ENCODE results near the gene PKP1.

Gene PKP1

DNA sequence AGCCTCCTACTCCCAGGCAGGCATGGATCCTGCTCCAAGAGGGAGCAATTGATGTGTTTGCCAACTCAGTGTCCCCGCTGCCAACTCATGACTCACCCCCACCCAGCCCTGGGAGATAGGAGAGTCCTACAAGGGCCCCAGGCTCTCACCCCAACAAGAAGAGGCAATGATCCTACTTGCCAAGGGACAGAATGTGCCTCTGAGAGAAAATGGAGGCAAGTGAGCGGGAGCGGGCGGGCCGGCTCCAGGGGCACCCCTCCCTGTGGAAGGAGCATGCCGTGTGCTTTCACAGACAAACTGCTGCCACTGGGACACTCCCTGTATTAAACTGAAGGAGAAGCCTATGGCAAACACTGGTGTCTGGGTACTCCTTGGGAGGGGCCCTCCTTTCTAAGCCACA lies 16.7 kb downstream of the PKP1 start:
- no peak overlapping the region for H3K4me3 ChIP-seq (ENCODE audit: low read depth, low read length)
- TF ChIP-seq, protein P1, sequence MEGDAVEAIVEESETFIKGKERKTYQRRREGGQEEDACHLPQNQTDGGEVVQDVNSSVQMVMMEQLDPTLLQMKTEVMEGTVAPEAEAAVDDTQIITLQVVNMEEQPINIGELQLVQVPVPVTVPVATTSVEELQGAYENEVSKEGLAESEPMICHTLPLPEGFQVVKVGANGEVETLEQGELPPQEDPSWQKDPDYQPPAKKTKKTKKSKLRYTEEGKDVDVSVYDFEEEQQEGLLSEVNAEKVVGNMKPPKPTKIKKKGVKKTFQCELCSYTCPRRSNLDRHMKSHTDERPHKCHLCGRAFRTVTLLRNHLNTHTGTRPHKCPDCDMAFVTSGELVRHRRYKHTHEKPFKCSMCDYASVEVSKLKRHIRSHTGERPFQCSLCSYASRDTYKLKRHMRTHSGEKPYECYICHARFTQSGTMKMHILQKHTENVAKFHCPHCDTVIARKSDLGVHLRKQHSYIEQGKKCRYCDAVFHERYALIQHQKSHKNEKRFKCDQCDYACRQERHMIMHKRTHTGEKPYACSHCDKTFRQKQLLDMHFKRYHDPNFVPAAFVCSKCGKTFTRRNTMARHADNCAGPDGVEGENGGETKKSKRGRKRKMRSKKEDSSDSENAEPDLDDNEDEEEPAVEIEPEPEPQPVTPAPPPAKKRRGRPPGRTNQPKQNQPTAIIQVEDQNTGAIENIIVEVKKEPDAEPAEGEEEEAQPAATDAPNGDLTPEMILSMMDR (IDR thresholded peaks at IDR 0.05; ENCODE audit: insufficient read depth, low read length, missing control alignments) = no peak
- no peak for DNase-seq (ENCODE audit: low read depth, low spot score)
- ChIA-PET CTCF (interaction anchor here (0.8 to 3.1 kb wide), 7 partner anchors 8 to 62 kb away, joined by 3 to 15 read pairs (median 5); no protein-coding TSS in a partner anchor), POLR2A (no interaction called here)

DNA sequence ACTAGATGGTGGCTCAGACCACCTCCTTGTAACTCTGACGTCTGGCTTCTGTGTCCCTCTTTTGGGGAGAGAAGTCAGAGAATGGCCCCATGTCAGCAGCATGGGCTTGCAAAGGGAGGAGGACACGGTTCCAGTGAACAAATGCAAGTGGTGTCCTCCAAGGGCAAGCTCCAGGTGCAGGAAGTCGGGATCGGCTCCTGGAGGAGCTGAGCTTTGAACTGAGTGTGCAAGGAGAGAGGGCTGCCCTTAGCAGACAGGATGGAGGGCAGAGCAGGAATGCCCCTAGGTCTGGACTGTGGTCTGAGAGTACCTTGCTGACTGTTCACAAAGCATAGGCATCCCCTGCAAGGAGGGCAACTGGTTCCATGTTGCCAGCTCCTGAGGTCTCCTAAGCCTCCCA lies 17.3 kb downstream of the PKP1 start:
- ChIA-PET POLR2A (no interaction called here), CTCF (interaction anchor here (1.1 to 3.1 kb wide), 3 partner anchors 44 to 61 kb away, joined by 4 to 15 read pairs (median 5); no protein-coding TSS in a partner anchor)
- H3K4me3 ChIP-seq (ENCODE audit: low read depth, low read length) = no peak overlapping the region
- TF ChIP-seq, protein P1 (IDR thresholded peaks at IDR 0.05; ENCODE audit: insufficient read depth, low read length, missing control alignments) = no peak
- DNase-seq (ENCODE audit: low read depth, low spot score) = no peak

DNA sequence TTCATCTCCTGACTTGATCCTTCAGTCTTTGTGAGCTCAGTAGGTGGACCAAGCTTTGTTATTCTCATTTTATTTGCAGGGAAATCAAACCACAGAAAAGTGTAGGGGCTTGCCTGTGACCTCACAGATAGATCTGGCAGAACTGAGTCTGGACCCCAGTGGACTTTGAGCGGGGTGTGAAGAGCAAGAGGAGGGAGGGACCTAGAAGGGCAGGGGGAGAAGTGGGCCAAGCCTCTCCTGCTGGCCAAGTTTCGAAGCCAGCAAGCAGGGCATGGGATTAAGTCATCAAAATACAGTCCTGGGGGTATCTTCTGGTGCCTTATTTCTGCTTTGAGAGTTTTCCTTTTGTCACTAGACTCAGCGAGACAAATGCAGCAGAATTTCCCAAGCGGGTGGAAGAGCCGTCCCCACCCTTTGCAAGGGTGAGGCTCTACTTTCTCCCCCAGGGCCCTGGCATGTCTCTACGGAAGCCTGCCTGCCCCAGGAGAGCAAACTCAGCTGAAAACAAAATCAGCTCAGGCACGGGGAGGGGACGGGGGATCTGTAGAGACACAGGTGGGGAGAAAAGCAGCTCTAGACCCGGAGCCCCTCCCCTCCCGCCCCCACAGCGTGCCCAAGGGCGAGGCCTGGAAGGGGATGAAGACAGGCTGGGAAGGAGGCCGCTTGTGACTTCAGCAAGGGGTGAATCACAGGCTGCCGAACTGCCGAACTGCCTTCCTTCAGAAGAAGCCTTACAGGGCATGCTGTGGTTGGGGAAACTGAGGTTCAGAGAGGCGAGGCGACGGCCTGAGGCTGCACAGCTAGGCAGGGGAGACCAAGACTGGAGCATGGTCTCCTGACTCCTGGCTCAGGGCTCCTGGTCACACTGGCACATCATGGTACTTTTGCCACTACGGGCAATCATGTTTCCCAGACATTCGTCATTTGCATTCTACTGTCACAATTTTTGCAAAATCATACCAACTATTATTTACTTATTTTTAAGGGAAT lies 19.2 kb downstream of the PKP1 start:
- TF ChIP-seq, protein P1 (IDR thresholded peaks at IDR 0.05; ENCODE audit: insufficient read depth, low read length, missing control alignments) = no peak
- ChIA-PET CTCF (interaction anchor here (2.0 to 3.1 kb wide), 3 partner anchors 43 to 47 kb away, joined by 7 to 15 read pairs (median 8); no protein-coding TSS in a partner anchor), POLR2A (no interaction called here)
- no peak overlapping the region for H3K4me3 ChIP-seq (ENCODE audit: low read depth, low read length)
- no peak for DNase-seq (ENCODE audit: low read depth, low spot score)

DNA sequence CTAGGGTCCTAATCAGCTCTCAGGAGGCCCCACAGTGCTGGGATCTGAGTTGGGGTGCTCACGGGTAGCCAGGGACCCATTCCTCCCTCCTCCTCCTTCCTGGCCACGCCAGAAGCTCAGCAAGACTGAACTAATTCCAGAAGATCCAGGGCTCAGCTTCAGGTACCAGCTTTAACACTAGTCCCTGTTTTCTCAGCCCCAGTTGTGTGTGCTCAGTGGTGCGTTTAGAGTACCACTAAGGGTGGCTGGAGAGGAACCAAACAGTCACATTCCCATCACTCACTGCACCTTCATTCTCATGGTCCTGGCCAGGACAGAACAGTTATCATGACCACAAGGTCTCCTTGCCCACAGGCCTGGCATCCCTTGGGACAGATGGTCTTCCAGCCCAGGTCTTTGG lies 20.8 kb downstream of the PKP1 start:
- ChIA-PET CTCF (interaction anchor here (1.2 to 2.4 kb wide), 5 partner anchors 14 to 54 kb away, joined by 3 to 8 read pairs (median 6); no protein-coding TSS in a partner anchor), POLR2A (no interaction called here)
- TF ChIP-seq, protein P1 (IDR thresholded peaks at IDR 0.05; ENCODE audit: insufficient read depth, low read length, missing control alignments) = no peak
- H3K4me3 ChIP-seq (ENCODE audit: low read depth, low read length) = no peak overlapping the region
- no peak for DNase-seq (ENCODE audit: low read depth, low spot score)

DNA sequence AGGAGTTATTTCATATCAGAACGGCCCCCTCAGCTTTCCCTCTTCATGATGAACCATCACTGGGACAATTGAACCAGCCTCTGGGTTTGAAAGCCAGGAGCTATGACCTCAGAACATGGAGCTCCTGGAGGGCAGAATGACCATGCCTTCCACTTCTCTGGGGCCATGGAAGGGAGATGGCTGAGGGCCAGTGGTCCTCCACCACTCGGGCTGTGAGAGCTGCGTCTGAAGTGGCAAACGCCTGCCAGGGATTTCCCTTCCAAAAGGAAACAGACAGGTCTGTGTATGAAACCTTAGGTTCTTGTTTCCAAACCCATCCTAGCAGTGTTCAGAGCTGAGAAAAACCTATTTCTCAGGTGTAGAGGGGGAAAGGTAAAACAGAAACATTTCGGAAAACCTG lies 22.5 kb downstream of the PKP1 start:
- ChIA-PET POLR2A (no interaction called here), CTCF (interaction anchor here (0.8 to 1.2 kb wide), 3 partner anchors 37 to 84 kb away, joined by 3 to 4 read pairs (median 3); no protein-coding TSS in a partner anchor)
- no peak for DNase-seq (ENCODE audit: low read depth, low spot score)

More for the DNA sequence above, 22.5 kb downstream of the PKP1 start:
- TF ChIP-seq, protein P1 (IDR thresholded peaks at IDR 0.05; ENCODE audit: insufficient read depth, low read length, missing control alignments) = no peak
- H3K4me3 ChIP-seq (ENCODE audit: low read depth, low read length) = no peak overlapping the region

All from AG04449 (cell line).